Astrocyte (in vitro differentiated cells and primary cell): ENCODE results near the gene HDAC10.

ENCODE experiments used
- EZH2 ChIP-seq: IDR thresholded peaks from 2 replicates; pipeline ENCODE4 v1.6.1; 2012; ENCODE audit warnings: mild to moderate bottlenecking, low read length, inconsistent platforms; ENCODE audit not compliant: insufficient read depth
- TF ChIP-seq, protein P1 (sequence below): IDR thresholded peaks from 2 replicates; pipeline ENCODE4 v1.5.1; 2011; ENCODE audit warnings: low read depth, mild to moderate bottlenecking, inconsistent platforms, low read length, moderate library complexity; ENCODE audit not compliant: insufficient read depth

DNA sequence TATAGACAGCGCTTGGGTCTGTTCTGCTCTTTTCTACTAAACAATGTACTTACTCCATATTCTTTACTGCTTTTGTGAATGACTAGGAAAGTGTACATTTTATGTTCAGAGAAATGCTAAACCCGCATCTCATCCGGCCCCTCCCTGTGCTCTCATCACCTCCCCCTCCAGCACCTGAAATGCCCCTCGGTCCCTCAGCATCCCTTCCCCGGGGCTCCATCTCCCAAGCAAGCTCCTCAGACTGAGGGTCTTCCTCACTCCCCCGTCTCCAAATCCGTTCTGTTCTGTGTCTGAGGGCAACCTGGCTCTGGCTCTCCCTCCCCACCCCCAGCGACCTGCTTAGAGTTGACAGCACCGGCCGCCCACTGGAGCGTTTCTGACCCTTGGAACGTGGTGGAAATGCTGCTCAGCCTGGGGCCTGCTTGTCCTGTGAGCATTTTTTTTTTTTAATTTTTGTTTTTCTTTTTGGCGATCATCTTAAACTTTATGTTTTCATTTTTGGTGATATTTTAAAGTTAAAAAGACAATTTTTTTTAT, 48.9 kb downstream of the HDAC10 start:
- TF ChIP-seq, protein P1, sequence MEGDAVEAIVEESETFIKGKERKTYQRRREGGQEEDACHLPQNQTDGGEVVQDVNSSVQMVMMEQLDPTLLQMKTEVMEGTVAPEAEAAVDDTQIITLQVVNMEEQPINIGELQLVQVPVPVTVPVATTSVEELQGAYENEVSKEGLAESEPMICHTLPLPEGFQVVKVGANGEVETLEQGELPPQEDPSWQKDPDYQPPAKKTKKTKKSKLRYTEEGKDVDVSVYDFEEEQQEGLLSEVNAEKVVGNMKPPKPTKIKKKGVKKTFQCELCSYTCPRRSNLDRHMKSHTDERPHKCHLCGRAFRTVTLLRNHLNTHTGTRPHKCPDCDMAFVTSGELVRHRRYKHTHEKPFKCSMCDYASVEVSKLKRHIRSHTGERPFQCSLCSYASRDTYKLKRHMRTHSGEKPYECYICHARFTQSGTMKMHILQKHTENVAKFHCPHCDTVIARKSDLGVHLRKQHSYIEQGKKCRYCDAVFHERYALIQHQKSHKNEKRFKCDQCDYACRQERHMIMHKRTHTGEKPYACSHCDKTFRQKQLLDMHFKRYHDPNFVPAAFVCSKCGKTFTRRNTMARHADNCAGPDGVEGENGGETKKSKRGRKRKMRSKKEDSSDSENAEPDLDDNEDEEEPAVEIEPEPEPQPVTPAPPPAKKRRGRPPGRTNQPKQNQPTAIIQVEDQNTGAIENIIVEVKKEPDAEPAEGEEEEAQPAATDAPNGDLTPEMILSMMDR, result no peak
- no peak for TF ChIP-seq EZH2
